ENCODE measurements around the gene ACAT2.
"Not testable (repeated sequence)": the region's sequence is repeated elsewhere in the genome, so short reads cannot be mapped to it uniquely, and the experiment has no call there.

The ACAT2 gene

DNA sequence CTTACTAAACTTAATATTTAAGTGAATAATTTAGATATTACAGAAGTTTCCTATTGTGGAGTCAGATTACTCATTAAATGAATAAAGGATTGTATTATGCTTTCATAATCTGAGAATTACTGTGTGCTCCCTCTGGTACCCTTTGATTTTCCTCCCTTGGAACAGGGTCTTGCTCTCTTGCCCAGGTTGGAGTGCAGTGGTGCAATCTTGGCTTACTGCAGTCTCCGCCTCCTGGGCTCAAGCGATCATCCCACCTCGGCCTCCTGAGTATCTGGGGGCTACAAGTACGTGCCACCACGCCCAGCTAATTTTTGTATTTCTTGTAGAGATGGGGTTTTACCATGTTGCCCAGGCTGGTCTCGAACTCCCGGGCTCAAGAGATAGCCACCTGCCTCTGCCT lies 24.9 kb upstream of the ACAT2 start:
- TF ChIP-seq, protein P1, sequence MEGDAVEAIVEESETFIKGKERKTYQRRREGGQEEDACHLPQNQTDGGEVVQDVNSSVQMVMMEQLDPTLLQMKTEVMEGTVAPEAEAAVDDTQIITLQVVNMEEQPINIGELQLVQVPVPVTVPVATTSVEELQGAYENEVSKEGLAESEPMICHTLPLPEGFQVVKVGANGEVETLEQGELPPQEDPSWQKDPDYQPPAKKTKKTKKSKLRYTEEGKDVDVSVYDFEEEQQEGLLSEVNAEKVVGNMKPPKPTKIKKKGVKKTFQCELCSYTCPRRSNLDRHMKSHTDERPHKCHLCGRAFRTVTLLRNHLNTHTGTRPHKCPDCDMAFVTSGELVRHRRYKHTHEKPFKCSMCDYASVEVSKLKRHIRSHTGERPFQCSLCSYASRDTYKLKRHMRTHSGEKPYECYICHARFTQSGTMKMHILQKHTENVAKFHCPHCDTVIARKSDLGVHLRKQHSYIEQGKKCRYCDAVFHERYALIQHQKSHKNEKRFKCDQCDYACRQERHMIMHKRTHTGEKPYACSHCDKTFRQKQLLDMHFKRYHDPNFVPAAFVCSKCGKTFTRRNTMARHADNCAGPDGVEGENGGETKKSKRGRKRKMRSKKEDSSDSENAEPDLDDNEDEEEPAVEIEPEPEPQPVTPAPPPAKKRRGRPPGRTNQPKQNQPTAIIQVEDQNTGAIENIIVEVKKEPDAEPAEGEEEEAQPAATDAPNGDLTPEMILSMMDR (IDR thresholded peaks at IDR 0.05): no peak
- no peak for DNase-seq (ENCODE audit: low spot score)
- Histone ChIP-seq H3K27ac (no peak overlapping the region), H3K4me3 (no peak overlapping the region)

DNA sequence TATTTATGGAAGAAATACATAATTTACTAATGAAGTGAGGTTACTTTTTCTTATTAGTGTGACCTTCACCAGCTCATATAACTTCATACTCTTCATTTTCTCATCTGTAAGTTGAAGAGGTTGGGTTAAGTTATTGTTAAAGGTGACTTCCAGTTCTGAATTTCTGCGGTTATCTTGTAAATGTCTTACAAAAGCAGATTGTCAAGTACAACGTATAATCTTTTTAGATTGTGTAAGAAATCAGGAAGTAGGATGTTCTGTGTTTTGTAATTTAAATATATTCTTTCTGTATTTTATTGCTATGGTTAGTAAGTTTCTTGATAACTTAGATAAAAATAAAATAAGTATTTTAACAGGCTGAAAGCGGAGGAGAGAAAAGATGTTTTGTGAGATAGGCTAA lies 22.5 kb upstream of the ACAT2 start:
- no peak overlapping the region for H3K27ac ChIP-seq

DNA sequence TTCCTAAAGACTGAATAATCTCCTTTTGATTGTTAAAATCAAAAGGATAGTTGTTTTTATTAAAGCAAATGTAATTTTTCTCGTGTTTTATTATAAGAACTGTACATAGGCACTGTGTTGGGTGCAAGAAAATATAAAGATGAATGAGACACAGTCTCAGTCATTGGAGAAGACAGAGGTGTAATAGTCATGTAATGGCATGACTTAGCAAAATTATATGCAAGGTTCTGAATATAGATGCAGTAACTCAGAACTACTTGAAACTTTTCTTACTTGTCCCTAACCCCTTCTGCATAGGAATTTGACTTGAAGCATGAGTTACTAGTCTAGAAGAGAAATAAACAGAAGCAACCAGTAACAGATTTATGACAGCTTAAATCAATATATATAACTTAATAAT lies 19.7 kb upstream of the ACAT2 start:
- no peak for DNase-seq (ENCODE audit: low spot score)
- TF ChIP-seq, protein P1 (IDR thresholded peaks at IDR 0.05): no peak
- no peak overlapping the region for H3K27ac ChIP-seq
- H3K4me3 ChIP-seq: no peak overlapping the region

More for the DNA sequence above, 22.5 kb upstream of the ACAT2 start:
- TF ChIP-seq, protein P1 (IDR thresholded peaks at IDR 0.05): no peak
- DNase-seq (ENCODE audit: low spot score): no peak
- no peak overlapping the region for H3K4me3 ChIP-seq

DNA sequence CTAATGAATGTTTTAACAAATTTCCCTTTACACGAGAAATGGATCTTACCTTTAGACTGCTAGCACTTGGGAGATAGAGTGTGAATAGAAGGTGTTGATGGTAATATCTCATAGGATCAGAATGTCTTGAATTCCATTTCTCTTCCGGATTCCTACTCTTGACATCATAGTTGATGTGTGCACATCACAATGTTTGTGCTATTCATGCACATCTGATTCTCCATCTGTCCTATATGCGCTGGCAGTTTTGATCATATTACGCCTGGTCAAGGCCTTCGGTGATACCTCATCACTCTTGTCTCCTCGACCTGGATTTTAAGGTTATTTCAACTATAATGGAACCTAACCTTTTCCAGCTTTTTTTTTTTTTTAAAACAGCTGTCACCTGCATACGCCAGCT lies 16.8 kb upstream of the ACAT2 start:
- Histone ChIP-seq H3K27ac (no peak overlapping the region), H3K4me3 (no peak overlapping the region)
- DNase-seq (ENCODE audit: low spot score): no peak
- TF ChIP-seq, protein P1 (IDR thresholded peaks at IDR 0.05): no peak

DNA sequence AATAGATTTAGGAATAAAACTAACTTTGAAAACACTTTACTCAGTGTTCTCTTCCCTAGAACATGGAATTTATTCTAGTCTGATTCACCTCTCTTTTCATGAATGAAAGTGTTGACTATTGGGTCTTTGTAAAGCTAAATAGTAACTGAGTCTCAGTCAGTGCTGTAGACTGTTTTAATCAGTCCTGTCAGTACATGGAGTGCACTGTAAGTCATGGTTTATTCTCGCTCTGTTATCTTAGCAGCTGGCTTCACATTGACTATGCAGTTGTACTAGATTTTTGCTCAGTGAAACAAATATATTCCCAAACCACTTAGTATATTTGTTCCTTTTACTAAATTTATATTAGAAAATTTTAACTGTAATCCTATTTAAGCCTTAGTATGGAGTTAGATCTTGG lies 15.1 kb upstream of the ACAT2 start:
- no peak for DNase-seq (ENCODE audit: low spot score)
- TF ChIP-seq, protein P1 (IDR thresholded peaks at IDR 0.05): no peak
- H3K27ac ChIP-seq: no peak overlapping the region
- H3K4me3 ChIP-seq: no peak overlapping the region

DNA sequence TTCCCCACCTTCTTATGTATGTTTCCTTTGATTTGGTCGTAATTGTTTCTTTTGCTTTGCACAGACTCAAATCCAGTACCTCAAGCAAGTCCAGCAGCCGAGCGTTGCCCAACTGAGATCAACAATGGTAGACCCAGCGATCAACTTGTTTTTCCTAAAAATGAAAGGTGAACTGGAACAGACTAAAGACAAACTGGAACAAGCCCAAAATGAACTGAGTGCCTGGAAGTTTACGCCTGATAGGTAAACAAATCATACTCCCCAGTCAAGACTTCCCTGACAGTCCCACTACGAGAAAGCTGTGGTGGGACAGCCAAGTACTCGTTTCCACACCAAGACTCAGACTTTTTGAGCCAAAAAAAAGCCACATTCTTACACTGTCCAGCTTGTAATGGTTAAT lies 13.7 kb upstream of the ACAT2 start:
- H3K4me3 ChIP-seq; H3K27ac ChIP-seq; DNase-seq (ENCODE audit: low spot score): not testable (repeated sequence)

DNA sequence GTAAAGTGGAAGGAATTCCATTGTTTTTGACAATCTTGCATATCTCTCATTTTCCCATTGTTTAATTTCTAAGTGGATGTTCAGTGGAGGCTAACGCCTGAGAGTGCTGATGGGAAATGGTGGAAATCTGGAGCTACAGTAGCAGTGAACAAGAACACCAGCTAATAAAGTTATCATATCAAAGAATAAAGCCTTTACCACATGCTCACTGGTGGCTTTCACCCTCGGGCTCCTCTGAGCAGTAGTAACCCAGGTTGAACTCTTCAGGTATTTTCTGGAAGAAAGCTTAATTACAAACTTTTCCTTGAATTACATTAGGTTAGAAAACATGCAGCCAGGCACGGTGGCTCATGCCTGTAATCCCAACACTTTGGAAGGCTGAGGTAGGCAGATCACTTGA lies 10.4 kb upstream of the ACAT2 start:
- TF ChIP-seq, protein P1 (IDR thresholded peaks at IDR 0.05): no peak

More for the DNA sequence above, 10.4 kb upstream of the ACAT2 start:
- Histone ChIP-seq H3K4me3 (no peak overlapping the region), H3K27ac (no peak overlapping the region)
- DNase-seq (ENCODE audit: low spot score): no peak

Data from coronary artery (tissue), 2 donors.